ENCODE results near the gene DNAH17. TPM values are rescaled to one million over a fixed set of nuclear protein-coding genes. Genes with fewer than 3 reads are reported as not detected.

DNAH17 gene
- polyA plus RNA-seq, 1 donor, result 2.7 TPM

- DNase-seq (ENCODE audit: low read depth), result no peak
Observed at GRCh38 chr17:78430892-78431691, 146.1 kb downstream of the DNAH17 start.

- no peak for DNase-seq (ENCODE audit: low read depth)
Observed at GRCh38 chr17:78429618-78429995, 147.6 kb downstream of the DNAH17 start.

- no peak for DNase-seq (ENCODE audit: low read depth)
Observed at GRCh38 chr17:78428836-78429617, 148.2 kb downstream of the DNAH17 start.

GRCh38 chr17:78428025-78428575 is 149.1 kb downstream of the DNAH17 start:
- DNase-seq (ENCODE audit: low read depth), result no peak

GRCh38 chr17:78427140-78427539 is 150.1 kb downstream of the DNAH17 start:
- no peak for DNase-seq (ENCODE audit: low read depth)

- no peak for DNase-seq (ENCODE audit: low read depth)
Observed at GRCh38 chr17:78426293-78426879, 150.8 kb downstream of the DNAH17 start.

GRCh38 chr17:78425429-78425828 is 151.8 kb downstream of the DNAH17 start:
- DNase-seq (ENCODE audit: low read depth), result no peak

GRCh38 chr17:78423961-78424675 is 153.1 kb downstream of the DNAH17 start:
- no peak for DNase-seq (ENCODE audit: low read depth)

- DNase-seq (ENCODE audit: low read depth), result no peak
Observed at GRCh38 chr17:78422872-78423588, 154.2 kb downstream of the DNAH17 start.

GRCh38 chr17:78422267-78422605 is 155.0 kb downstream of the DNAH17 start:
- DNase-seq (ENCODE audit: low read depth), result no peak

GRCh38 chr17:78421534-78422266 is 155.5 kb downstream of the DNAH17 start:
- DNase-seq (ENCODE audit: low read depth), result peak; percentile 13

- no peak for DNase-seq (ENCODE audit: low read depth)
Observed at GRCh38 chr17:78421084-78421533, 156.1 kb downstream of the DNAH17 start.

- no peak for DNase-seq (ENCODE audit: low read depth)
Observed at GRCh38 chr17:78419970-78420815, 157.0 kb downstream of the DNAH17 start.

GRCh38 chr17:78418326-78419026 is 158.7 kb downstream of the DNAH17 start:
- no peak for DNase-seq (ENCODE audit: low read depth)

- DNase-seq (ENCODE audit: low read depth), result no peak
Observed at GRCh38 chr17:78417531-78417909, 159.7 kb downstream of the DNAH17 start.

- peak; percentile 31 for DNase-seq (ENCODE audit: low read depth)
Observed at GRCh38 chr17:78416791-78417530, 160.2 kb downstream of the DNAH17 start.

GRCh38 chr17:78415821-78416711 is 161.1 kb downstream of the DNAH17 start:
- no peak for DNase-seq (ENCODE audit: low read depth)

Data from forelimb muscle (tissue), 1 donor.